Activated T-helper 2 cell treated with anti-CD3 and anti-CD28 coated beads, Interferon-gamma antibody, Interleukin-2, Interleukin-4, amounts not matched to agents 10 μg/mL and 5 μg/mL and 100 μg/mL, durations not matched to agents 14 hours and 24 hours and 36 hours (primary cell): ENCODE measurements around the gene ZNF888. TPM values are rescaled to one million over a fixed set of nuclear protein-coding genes. Genes with fewer than 3 reads are reported as not detected.
"Not testable (repeated sequence)": the region's sequence is repeated elsewhere in the genome, so short reads cannot be mapped to it uniquely, and the experiment has no call there.

Experiments
- DNase-seq: peaks from one replicate; pipeline ENCODE4 v3.0.0; 2021; ENCODE audit warnings: low spot score
- H3K27ac Mint-ChIP-seq: one replicate; pipeline ENCODE4 v1.8.0; 2021; ENCODE audit warnings: mixed read lengths
- H3K27me3 Mint-ChIP-seq: one replicate; pipeline ENCODE4 v1.8.0; 2021; ENCODE audit warnings: low read depth, mixed read lengths
- H3K36me3 Mint-ChIP-seq: one replicate; pipeline ENCODE4 v1.8.0; 2021; ENCODE audit warnings: low read depth, mixed read lengths
- H3K4me1 Mint-ChIP-seq: one replicate; pipeline ENCODE4 v1.8.0; 2021; ENCODE audit warnings: low read depth, mixed read lengths
- H3K4me3 Mint-ChIP-seq: one replicate; pipeline ENCODE4 v1.8.0; 2021; ENCODE audit warnings: low read depth, mild to moderate bottlenecking, moderate library complexity, mixed read lengths
- H3K9me3 Mint-ChIP-seq: one replicate; pipeline ENCODE4 v1.8.0; 2021; ENCODE audit warnings: mixed read lengths
- intact Hi-C: fragments of 100-400 bp; cut with micrococcal nuclease; formaldehyde crosslinking; loops from one replicate; pipeline ENCODE4 v1.15.1; 2023
- total RNA-seq: library from RNA; stranded (reverse); gene quantifications from 2 replicates; pipeline ENCODE4 v1.2.3, GENCODE V29; 2022

Gene ZNF888
- total RNA-seq, 1 donor from 2014 or later = 5.0 TPM

DNA sequence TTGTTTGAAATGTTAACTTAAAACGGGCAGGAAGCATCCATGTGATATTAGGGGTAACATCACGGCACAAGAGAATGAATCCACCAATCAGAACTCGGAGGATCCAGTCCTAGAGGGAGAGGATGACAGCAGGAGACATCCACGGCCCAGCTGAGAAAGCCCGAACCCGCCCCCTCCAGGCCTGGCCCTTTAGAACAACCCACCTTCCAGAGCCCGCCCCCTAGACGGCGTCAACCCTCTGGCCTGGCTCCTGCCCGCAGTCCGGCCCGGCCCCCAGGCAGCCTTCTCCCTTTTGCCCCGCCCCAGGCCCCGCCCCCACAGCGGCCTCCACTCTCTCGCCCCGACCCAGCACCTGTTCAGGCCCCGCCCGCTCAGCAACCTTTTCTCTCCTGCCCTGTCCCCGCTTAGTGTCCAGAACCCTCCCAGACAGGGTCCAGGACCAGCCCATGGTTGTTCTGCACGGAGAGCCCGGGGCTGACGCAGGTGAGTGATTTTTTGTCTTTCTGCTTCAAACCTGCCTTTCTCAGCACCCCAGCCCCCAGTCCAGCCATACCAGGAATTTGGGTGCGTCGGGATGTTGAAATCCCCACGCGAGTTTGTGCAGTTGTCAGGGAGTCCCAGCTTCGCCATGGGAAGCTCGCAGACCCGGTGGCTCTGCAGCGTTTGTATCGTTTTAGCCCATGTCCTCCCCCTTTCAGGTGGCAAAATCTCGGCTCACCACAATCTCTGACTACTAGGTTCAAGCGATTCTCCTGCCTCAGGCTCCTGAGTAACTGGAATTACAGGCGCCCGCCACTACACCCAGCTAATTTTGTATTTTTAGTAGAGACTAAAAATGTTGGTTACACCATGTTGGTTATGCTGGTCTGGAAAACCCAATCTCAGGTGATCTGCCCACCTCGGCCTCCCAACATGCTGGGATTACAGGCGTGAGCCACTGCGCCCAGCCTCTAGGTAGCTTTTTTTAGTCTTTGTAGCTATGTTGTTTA lies 23.4 kb upstream of the ZNF888 start:
- Mint-ChIP-seq H3K36me3 (peaks cover 29% of the 10 kb centered on the region), H3K4me1 (peaks cover 3% of the 10 kb centered on the region), H3K4me3 (no peak overlapping the region), H3K27me3 (no peaks in the 10 kb centered on the region), H3K9me3 (peaks cover 60% of the 10 kb centered on the region), H3K27ac (no peak overlapping the region)
- intact Hi-C loops = loop anchor here (10.0 kb wide), 1 partner anchor 448 kb away; the partner anchor contains the start of gene ZNF765
- DNase-seq = no peak

DNA sequence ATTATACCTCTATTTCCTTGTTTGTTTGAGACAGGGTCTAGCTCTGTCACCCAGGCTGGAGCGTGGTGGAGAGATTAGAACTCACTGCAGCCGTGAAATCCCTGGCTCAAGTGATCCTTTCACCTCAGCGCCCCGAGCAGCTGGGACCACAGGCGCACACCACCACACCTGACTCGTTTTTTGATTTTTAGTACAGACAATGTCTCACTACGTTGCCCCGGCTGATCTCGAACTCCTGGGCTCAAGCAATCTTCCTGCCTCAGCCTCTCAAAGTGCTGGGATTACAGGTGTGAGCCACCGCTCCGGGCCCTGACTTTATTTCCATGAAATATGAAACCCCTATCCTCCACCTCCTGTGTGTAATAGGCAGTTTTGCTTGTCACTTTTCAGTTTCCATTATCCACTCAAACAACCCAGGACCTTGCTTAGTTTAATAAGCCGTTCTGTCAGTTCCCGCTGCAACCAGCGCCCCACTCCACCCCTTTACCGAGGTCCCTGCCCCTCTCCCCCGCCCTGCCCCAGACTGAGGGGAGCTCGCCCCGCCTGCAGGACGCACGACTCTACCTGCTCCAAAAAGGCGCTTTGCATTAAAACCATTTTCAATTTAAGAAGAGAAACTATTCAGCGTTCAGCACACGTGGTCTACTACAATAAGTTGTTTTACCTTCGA lies 22.6 kb upstream of the ZNF888 start:
- Mint-ChIP-seq H3K36me3 (peaks cover 27% of the 10 kb centered on the region), H3K9me3 (peaks cover 51% of the 10 kb centered on the region), H3K4me1 (peaks cover 11% of the 10 kb centered on the region), H3K4me3 (no peak overlapping the region), H3K27me3 (no peaks in the 10 kb centered on the region), H3K27ac (no peak overlapping the region)
- intact Hi-C loops = loop anchor here (10.0 kb wide), 1 partner anchor 449 kb away; the partner anchor contains the start of gene ZNF765
- no peak for DNase-seq

- peaks cover 43% of the 10 kb centered on the region for H3K9me3 Mint-ChIP-seq
- intact Hi-C loops = loop anchor here (5.0 to 10.0 kb wide), 2 partner anchors 157 to 450 kb away; partner anchors contain the start of genes ZNF160 and ZNF765
- H3K4me3 Mint-ChIP-seq, H3K27me3 Mint-ChIP-seq, DNase-seq, H3K27ac Mint-ChIP-seq: not testable (repeated sequence)
- H3K4me1 Mint-ChIP-seq = peaks cover 12% of the 10 kb centered on the region
- peaks cover 21% of the 10 kb centered on the region for H3K36me3 Mint-ChIP-seq
Observed at GRCh38 chr19:52944703-52945493, 21.7 kb upstream of the ZNF888 start.

GRCh38 chr19:52943884-52944643 lies 20.8 kb upstream of the ZNF888 start:
- no peak overlapping the region for H3K4me3 Mint-ChIP-seq
- peaks cover 36% of the 10 kb centered on the region for H3K9me3 Mint-ChIP-seq
- H3K36me3 Mint-ChIP-seq = peaks cover 19% of the 10 kb centered on the region
- H3K4me1 Mint-ChIP-seq = peaks cover 13% of the 10 kb centered on the region
- H3K27ac Mint-ChIP-seq = no peak overlapping the region
- no peaks in the 10 kb centered on the region for H3K27me3 Mint-ChIP-seq
- no peak for DNase-seq
- intact Hi-C loops = loop anchor here (2.0 to 10.0 kb wide), 3 partner anchors 21 to 451 kb away; partner anchors contain the start of genes ZNF160, ZNF765 and ZNF888

DNA sequence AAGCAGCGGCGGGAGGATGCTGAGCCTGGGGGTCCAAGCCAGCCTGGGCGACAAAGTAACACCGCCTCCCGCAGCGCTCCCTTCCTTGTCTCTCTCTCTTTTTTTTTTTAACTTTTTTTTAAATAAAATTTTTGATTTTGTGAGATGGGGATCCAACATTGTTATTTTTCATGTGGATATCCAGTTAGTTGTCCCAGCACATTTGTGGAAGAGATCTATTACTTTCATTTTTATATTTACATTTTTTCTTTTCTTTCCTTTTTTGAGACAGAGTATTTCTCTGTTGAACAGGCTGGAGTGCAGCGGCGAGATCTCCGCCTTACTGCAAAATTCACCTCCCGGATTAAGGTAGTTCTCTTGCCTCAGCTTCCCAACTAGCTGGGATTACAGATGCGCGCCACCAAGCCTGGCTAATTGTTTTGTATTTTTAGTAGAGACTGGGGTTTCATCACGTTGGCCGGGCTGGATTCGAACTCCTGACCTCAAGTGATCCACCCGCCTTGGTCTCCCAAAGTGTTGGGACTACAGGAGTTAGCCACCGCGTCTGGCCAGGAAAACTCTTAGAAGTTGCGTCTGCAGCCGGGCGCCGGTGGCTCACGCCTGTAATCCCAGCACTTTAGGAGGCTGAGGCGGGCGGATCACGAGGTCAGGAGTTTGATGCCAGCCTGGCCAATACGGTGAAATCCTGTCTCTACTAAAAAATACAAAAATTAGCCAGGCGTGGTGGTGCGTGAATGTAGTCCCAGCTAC lies 20.1 kb upstream of the ZNF888 start:
- Mint-ChIP-seq H3K27me3 (no peaks in the 10 kb centered on the region), H3K4me3 (peak overlapping the region; percentile 90), H3K9me3 (peaks cover 41% of the 10 kb centered on the region), H3K4me1 (peaks cover 20% of the 10 kb centered on the region), H3K36me3 (peaks cover 26% of the 10 kb centered on the region), H3K27ac (no peak overlapping the region)
- intact Hi-C loops = loop anchor here (2.0 to 10.0 kb wide), 3 partner anchors 21 to 451 kb away; partner anchors contain the start of genes ZNF160, ZNF765 and ZNF888
- no peak for DNase-seq

DNA sequence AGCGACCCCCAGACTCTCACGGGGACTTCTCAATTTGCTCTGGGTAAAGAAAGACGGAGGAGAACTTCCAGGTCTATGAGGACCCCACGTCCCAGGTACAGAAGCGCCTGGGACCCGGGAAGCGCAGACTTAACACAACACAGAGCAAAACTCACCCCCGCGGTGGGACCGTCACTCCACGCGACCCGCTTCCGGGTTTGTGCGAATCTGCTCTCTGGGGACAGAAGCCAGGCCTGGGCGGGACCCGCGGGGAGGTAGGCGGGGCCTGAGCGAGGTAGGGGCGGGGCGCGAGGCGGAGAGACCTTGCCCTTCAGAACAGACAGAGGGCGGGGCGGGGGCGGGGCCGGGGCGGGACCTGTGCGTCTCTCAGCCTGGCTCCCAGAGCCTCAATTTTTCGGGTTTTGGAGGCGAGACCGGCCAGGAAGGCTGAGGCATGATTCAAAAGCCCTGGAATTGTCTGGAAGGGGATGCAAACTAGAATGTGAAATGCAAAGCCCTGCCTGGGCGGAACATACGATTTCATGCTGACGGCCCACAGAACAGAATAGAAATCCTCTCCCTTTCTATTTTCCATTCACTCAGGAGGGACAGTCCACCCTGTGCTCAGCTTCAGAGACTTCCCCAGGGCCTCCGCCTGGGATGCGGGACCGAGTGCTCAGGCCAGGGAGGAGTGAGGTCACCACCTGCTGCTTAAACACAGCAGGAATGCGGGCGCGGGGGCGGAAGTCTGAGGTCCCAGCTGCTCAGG lies 19.3 kb upstream of the ZNF888 start:
- Mint-ChIP-seq H3K27me3 (no peaks in the 10 kb centered on the region), H3K4me3 (peak overlapping the region; percentile 90), H3K27ac (peak overlapping the region; percentile 89), H3K36me3 (peaks cover 30% of the 10 kb centered on the region), H3K9me3 (peaks cover 38% of the 10 kb centered on the region), H3K4me1 (peaks cover 21% of the 10 kb centered on the region)
- DNase-seq = peak; percentile 95
- intact Hi-C loops = loop anchor here (1.0 to 10.0 kb wide), 5 partner anchors 20 to 452 kb away; partner anchors contain the start of genes ZNF160, ZNF320, ZNF765 and ZNF816

DNA sequence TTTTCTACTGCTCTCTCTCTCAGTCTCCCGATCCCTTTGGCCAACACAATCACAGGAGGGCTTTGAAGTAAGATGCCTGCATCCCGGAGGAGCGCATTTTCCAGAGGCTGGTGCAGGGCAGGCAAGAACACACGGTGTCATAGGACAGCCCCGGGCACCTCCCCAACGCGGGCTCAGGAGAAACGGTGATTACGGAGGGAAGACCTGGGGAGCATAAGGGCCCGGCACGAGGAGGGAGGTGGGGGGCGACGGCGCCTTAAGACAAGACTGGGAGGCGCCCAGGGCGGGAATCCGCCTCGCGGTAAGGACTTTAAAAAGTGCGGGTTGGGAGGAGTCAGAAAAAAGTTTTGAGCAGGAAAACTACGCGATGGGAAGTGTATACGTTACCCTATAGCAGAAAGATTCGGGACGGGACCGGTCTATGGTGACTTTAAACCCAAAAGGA lies 18.7 kb upstream of the ZNF888 start:
- Mint-ChIP-seq H3K36me3 (peaks cover 36% of the 10 kb centered on the region), H3K27ac (peak overlapping the region; percentile 89), H3K4me1 (peaks cover 22% of the 10 kb centered on the region), H3K27me3 (no peaks in the 10 kb centered on the region), H3K4me3 (peak overlapping the region; percentile 90), H3K9me3 (peaks cover 34% of the 10 kb centered on the region)
- DNase-seq = no peak
- intact Hi-C loops = loop anchor here (1.0 to 10.0 kb wide), 6 partner anchors 19 to 453 kb away; partner anchors contain the start of genes ZNF160, ZNF320, ZNF611 and ZNF765

- H3K27me3 Mint-ChIP-seq, DNase-seq: not testable (repeated sequence)
- intact Hi-C loops = loop anchor here (2.0 to 10.0 kb wide), 3 partner anchors 161 to 453 kb away; partner anchors contain the start of genes ZNF160, ZNF611 and ZNF765
- H3K36me3 Mint-ChIP-seq = peaks cover 40% of the 10 kb centered on the region
- peaks cover 34% of the 10 kb centered on the region for H3K9me3 Mint-ChIP-seq
- H3K27ac Mint-ChIP-seq = peak overlapping the region; percentile 89
- H3K4me1 Mint-ChIP-seq = peaks cover 26% of the 10 kb centered on the region
- peak overlapping the region; percentile 90 for H3K4me3 Mint-ChIP-seq
Observed at GRCh38 chr19:52941523-52941922, 18.3 kb upstream of the ZNF888 start.

GRCh38 chr19:52940905-52941304 lies 17.7 kb upstream of the ZNF888 start:
- Mint-ChIP-seq H3K4me1 (peaks cover 26% of the 10 kb centered on the region), H3K36me3 (peaks cover 43% of the 10 kb centered on the region), H3K9me3 (peaks cover 36% of the 10 kb centered on the region), H3K4me3 (peak overlapping the region; percentile 90)
- not testable (repeated sequence) for H3K27ac Mint-ChIP-seq, H3K27me3 Mint-ChIP-seq, DNase-seq
- intact Hi-C loops = loop anchor here (2.0 to 10.0 kb wide), 3 partner anchors 161 to 454 kb away; partner anchors contain the start of genes ZNF160, ZNF611 and ZNF765

DNA sequence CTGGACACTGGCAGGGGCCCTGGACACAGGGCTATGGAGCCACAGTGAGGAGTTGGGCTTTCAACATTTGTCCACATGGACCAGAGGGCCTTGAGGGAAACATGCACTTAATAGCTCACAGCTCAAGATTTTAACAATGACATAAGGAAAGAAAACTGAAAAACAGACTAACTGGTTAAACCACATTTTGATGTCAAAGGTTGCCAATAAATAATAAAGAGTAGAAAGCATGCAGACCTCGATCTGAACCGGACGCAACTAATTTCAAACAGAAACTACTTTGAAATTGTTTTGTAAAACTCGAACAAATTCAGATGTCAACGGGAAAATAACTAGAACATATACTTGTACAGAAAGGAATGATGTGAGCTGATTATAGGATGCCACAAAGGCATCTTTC lies 15.5 kb upstream of the ZNF888 start:
- peaks cover 28% of the 10 kb centered on the region for H3K4me1 Mint-ChIP-seq
- H3K27me3 Mint-ChIP-seq = no peaks in the 10 kb centered on the region
- DNase-seq = no peak
- peak overlapping the region; percentile 47 for H3K4me3 Mint-ChIP-seq
- H3K27ac Mint-ChIP-seq = peak overlapping the region; percentile 44
- H3K36me3 Mint-ChIP-seq = peaks cover 62% of the 10 kb centered on the region
- peaks cover 25% of the 10 kb centered on the region for H3K9me3 Mint-ChIP-seq
- intact Hi-C loops = no loop called here
